NCI-H2196 (cell line): ENCODE results near the gene SLC51A.
"Not testable (repeated sequence)": the region's sequence is repeated elsewhere in the genome, so short reads cannot be mapped to it uniquely, and the experiment has no call there.

Source experiments
- DNase-seq: peaks from one replicate; lab custom pipeline; 2025; ENCODE audit not compliant: unreplicated experiment; lab: John Stamatoyannopoulos, UW

Gene SLC51A

DNA sequence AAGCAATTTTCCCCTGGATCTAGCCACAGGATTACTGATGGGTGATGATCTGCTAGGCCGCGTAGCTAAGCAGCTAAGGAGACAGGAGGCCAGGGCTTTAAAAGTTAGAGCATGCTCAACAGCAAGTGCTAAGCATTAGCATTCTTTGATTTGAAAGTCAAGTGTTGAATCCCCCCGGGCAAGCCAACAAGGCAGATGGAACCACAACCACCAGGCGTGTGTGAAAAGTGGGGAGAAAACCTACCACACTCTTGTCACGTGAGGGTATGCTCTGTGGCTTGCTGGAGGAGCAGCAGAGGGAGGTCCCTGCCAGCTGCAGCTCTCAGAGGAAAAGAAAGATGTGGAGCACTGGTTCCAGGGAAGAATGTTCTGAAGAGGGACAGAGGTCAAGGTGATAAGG, 20.9 kb downstream of the SLC51A start:
- DNase-seq: no peak

- DNase-seq: no peak
Observed at GRCh38 chr3:196238612-196239560, 22.6 kb downstream of the SLC51A start.

DNA sequence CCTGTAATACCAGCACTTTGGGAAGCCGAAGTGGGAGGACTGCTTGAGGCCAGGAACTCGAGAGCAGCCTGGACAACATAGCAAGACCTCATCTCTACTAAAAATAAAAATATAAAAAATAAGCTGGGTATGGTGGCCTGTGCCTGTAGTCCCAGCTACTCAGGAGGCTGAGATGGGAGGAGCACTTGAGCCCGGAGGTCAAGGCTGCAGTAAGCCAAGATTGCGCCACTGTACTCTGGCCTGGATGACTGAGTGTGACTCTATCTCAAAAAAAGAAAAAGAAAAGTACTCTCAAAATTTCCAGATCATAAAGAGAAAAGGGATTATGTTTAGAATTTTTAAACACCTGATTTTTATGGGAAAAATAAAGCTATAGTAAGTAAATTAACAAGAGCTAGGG, 24.1 kb downstream of the SLC51A start:
- DNase-seq: no peak

DNA sequence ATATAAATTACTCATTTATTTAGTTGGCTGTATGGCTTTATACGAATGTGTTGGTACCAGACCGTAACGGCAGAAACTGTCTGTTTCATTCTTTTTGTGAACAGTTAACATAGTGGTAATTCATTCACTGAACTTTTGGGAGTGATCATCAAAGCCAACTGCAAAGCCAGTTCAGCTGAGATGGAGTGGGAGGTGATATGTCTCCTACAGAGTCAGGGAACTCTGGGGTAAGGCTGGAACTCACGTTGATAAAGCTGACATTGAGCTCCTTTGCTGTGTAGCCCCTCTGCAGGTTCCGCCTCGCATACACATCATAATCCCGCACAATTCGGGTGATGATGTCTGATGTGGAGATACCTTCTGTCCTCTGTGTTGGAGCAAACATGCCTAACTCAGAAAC, 25.4 kb downstream of the SLC51A start:
- no peak for DNase-seq

DNA sequence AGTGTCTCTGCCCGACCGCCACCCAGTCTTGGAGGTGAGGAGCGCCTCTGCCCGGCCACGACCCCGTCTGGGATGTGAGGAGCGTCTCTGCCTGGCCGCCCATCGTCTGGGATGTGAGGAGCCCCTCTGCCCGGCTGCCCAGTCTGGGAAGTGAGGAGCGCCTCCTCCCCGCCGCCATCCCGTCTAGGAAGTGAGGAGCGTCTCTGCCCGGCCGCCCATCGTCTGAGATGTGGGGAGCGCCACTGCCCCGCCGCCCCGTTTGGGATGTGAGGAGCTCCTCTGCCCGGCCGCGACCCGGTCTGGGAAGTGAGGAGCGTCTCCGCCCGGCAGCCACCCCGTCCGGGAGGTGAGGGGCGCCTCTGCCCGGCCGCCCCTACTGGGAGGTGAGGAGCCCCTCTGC, 27.8 kb downstream of the SLC51A start:
- DNase-seq: not testable (repeated sequence)

GRCh38 chr3:196246612-196247308, 30.4 kb downstream of the SLC51A start:
- DNase-seq: no peak

- no peak for DNase-seq
Observed at GRCh38 chr3:196251918-196252317, 35.6 kb downstream of the SLC51A start.

GRCh38 chr3:196254376-196255283, 38.3 kb downstream of the SLC51A start:
- no peak for DNase-seq

GRCh38 chr3:196255776-196256175, 39.4 kb downstream of the SLC51A start:
- DNase-seq: no peak

GRCh38 chr3:196260784-196261183, 44.5 kb downstream of the SLC51A start:
- no peak for DNase-seq

GRCh38 chr3:196263819-196264218, 47.5 kb downstream of the SLC51A start:
- no peak for DNase-seq

DNA sequence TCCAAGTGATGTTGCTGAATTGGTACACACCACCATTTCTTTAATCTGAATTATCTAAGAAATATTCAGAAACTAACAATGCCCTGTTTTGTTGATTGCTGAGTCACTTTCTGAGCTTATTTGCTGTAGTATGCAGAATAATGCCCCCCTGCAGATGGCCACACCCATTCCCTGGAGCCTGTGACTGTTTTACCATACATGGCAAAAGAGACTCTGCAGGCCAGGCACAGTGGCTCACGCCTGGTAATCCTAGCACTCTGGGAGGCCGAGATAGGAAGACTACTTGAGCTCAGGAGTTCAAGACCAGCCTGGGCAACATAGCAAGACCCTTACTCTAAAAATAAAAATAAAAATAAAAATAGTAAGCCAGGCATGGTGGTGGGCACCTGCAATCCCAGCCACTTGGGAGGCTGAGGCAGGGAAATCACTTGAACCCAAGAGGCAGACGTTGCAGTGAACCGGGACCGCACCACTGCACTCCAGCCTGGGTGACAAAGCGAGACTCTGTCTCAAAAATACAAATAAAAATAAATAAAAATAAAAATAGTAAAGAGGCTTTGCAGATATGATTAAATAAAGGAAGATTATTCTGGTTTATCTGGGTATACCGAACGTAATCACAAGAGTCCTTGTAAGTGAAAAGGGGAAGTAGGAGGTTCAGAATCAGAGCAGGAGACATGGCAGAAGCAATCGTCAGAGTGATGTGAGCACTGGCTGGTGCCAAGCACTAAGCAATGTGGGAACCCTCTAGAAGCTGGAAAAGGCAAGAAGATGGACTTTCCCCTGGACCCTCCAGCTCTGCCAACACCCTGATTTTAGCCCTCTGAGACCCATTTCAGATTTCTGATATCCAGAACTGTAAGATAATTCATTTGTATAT, 52.2 kb downstream of the SLC51A start:
- DNase-seq: no peak

DNA sequence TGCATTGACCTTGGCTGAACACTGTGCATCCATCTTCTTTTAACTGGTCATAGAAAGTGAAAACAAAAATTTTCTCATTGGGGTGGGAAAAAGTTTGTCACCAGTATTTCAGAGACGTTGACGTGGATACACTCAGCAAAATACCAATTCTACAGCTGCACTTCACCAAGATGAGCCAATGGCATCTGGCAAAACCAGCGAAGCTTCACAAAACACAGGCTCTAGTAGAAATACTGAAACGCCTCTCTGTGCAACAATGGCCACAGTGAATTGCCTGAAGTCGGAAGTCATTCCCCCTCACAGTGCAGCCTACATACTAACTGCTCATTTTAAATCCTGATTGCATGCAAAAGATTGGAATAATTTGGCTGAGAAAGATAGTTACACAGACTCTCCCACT, 54.2 kb downstream of the SLC51A start:
- DNase-seq: no peak

DNA sequence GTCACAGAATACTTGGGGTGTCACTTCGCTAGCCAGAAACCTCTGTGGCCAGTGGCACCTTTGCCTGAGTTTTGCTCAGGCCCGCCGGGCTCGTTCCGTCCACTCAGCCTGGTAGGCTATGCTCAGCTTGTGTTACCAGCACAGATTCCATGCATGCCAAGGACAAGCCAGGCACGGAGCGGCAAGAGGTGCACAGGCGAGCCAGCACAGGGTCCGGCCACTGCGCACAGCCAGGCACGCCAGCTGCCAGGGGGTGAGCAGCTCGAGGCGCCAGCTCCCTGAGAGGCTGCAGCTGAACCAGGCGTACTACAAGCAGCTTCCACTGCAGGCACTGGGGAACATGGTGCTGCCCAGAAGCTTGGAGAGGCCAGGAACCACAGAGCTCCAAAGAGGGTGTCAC, 56.5 kb downstream of the SLC51A start:
- DNase-seq: no peak

- no peak for DNase-seq
Observed at GRCh38 chr3:196273655-196274054, 57.3 kb downstream of the SLC51A start.

DNA sequence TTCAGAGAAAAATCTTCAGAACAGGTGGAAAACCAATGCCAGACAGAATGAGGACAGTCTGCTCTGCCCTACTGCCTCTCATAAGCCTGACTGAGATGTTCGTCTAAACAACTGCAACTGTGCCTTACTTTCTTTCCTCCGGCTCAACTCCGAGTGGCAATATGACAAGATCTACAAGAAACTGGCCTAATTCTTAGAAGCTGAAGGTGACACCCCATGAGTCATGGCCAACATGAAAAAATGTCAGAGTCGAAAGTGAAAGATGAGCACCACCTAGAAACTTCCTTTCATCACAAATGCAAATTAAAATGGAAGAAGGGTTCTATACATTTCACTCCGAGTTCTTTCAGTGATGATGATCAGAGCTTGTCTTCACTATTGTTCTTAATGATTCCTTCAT, 58.3 kb downstream of the SLC51A start:
- DNase-seq: no peak

GRCh38 chr3:196275126-196275525, 58.8 kb downstream of the SLC51A start:
- no peak for DNase-seq

DNA sequence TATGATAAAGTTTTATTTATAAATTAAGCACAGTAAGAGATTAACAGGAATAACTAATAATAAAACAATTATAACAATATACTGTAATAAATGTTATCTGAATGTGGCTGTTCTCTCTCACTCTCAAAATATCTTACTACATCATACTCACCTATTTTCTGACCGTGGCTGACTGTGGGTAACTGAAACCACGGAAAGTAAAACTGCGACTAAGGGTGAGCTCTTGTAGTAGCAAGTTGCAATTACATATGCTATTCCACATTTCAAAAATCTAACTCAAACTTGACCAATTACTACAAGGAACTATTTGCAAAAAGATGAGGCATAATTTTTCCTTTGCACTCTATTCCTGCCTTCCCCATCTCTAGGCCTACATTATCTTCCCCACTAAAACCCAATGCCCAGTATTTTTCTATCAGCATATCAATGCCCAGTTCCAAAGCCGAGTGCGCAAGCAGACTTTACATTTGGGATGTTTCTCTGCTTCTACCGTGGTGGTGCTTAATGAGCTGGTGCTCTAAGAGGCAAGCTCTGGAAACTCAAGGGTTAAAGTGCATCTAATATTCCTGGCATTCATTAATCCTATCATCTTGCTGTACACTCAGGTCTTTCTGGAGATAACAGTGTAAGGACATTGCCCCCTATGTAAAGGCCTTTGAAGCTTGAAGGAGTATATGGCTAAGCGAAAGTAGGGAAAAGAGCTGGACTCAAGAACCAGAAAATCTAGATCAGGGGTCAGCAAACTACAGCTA, 64.5 kb downstream of the SLC51A start:
- DNase-seq: no peak

DNA sequence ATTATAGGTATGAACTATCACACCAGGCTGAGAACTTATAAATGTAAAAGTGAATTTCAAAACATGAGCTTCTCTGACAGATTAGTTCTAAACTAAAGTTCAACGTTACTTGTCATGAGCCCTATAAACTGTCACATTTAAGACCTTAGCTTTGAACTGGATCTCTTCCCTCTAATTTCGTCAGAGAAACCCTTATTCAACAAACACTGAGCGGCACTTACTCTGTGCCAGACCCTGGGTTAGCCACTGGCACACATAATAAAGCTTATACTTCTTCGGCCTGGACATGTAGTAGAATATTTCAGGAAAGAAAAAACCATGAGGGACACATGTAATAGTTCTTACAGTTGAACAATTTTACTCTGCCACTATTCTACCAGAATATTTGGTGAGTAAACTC, 65.6 kb downstream of the SLC51A start:
- no peak for DNase-seq
